HCT116 (cell line): ENCODE measurements around the gene SEC16B. TPM values are rescaled to one million over a fixed set of nuclear protein-coding genes. Genes with fewer than 3 reads are reported as not detected.

Experiments used
- ATAC-seq: fragments of 200-7000 bp; cut with Tn5 transposase; 2 replicates; pipeline ENCODE4 v1.9.1; 2020; ENCODE audit warnings: mild to moderate bottlenecking, moderate library complexity
- BruUV-seq: library from RNA; stranded (reverse); fragments of 400-500 nt; replicated peaks from 2 replicates; lab custom pipeline; 2021; lab: Mats Ljungman, UMichigan
- CTCF ChIA-PET: fragments of 300-600 bp; sonication (Branson Sonifier 250); formaldehyde crosslinking; loops from one replicate; lab custom pipeline; 2021; ENCODE audit warnings: antibody characterized with exemption; lab: Charles Lee
- POLR2A ChIA-PET: fragments of 300-600, 350-600 bp; sonication (Branson Sonifier 250); formaldehyde crosslinking; loops from one replicate; lab custom pipeline; 2021; ENCODE audit warnings: antibody characterized with exemption; lab: Charles Lee
- RAD21 ChIA-PET, 2 experiments: fragments of 300-600 bp; sonication (Branson Sonifier 250); formaldehyde crosslinking; loops; one replicate each; lab custom pipeline; 2023; ENCODE audit warnings: low total read pairs in 2 of 2; ENCODE audit not compliant: uncharacterized antibody in 2 of 2, unreplicated experiment in 2 of 2, low non-redundant PET in 1 of 2; lab: Charles Lee
- DNase-seq: peaks from one replicate; pipeline ENCODE4 v3.0.0-alpha.2; 2010; ENCODE audit warnings: low read depth, low spot score
- H2AFZ ChIP-seq: fragments of 200-600 bp; shearing (Covaris generic), sonication (generic); 2 replicates; pipeline ENCODE4 v1.6.1; 2017; ENCODE audit warnings: low read depth, mixed run types, mixed read lengths, antibody characterized with exemption, low read length; ENCODE audit not compliant: poor library complexity, severe bottlenecking
- H3K27ac ChIP-seq: 2 replicates; pipeline ENCODE4 v1.5.1; 2012; ENCODE audit warnings: low read depth, low read length
- H3K27me3 ChIP-seq: fragments of 200-600 bp; sonication (generic); 2 replicates; pipeline ENCODE4 v1.6.1; 2016; ENCODE audit warnings: mixed run types, low read length, mixed read lengths; ENCODE audit not compliant: insufficient read depth
- H3K36me3 ChIP-seq, 2 experiments: fragments of 200-500 bp in 1 of 2; fragments of 200-600 bp in 1 of 2; sonication (Bioruptor generic) in 1 of 2; sonication (generic) in 1 of 2; 2 replicates each; pipeline versions ENCODE4 v1.5.1 to v1.6.1; 2014 to 2016; ENCODE audit warnings: low read length in 2 of 2, inconsistent platforms in 1 of 2, mixed read lengths in 1 of 2, mixed run types in 1 of 2; ENCODE audit not compliant: insufficient read depth in 2 of 2, control insufficient read depth in 1 of 2
- H3K4me1 ChIP-seq, 2 experiments: fragments of 200-600 bp in 1 of 2; sonication (generic) in 1 of 2; 2 replicates each; pipeline versions ENCODE4 v1.5.1 to v1.6.1; 2012 to 2017; ENCODE audit warnings: low read length in 2 of 2, inconsistent platforms in 1 of 2, mild to moderate bottlenecking in 1 of 2, mixed read lengths in 1 of 2, mixed run types in 1 of 2, moderate library complexity in 1 of 2; ENCODE audit not compliant: insufficient read depth in 2 of 2, control insufficient read depth in 1 of 2
- H3K4me2 ChIP-seq: fragments of 200-600 bp; sonication (generic); 2 replicates; pipeline ENCODE4 v1.6.1; 2017; ENCODE audit warnings: mixed run types, low read length, mixed read lengths
- H3K4me3 ChIP-seq, 2 experiments: fragments of 200-600 bp in 1 of 2; sonication (generic) in 1 of 2; replicated peaks in 1 of 2; 2 replicates each; pipeline ENCODE4 v1.5.1; 2011 to 2016; ENCODE audit warnings: low read length in 2 of 2, control low read depth in 1 of 2, low read depth in 1 of 2, mild to moderate bottlenecking in 1 of 2, mixed read lengths in 1 of 2, mixed run types in 1 of 2
- H3K79me2 ChIP-seq: fragments of 200-600 bp; sonication (generic); 2 replicates; pipeline ENCODE4 v1.6.1; 2017; ENCODE audit warnings: mild to moderate bottlenecking, mixed run types, low read length, moderate library complexity, mixed read lengths; ENCODE audit not compliant: insufficient read depth
- H3K9ac ChIP-seq: fragments of 200-600 bp; sonication (generic); 2 replicates; pipeline ENCODE4 v1.6.1; 2016; ENCODE audit warnings: low read length, mixed read lengths
- H3K9me2 ChIP-seq: fragments of 200-600 bp; sonication (generic), shearing (Covaris generic); 2 replicates; pipeline ENCODE4 v1.6.1; 2017; ENCODE audit warnings: mixed run types, mild to moderate bottlenecking, moderate library complexity; ENCODE audit not compliant: insufficient read depth
- H3K9me3 ChIP-seq, 2 experiments: fragments of 200-500 bp in 1 of 2; fragments of 200-600 bp in 1 of 2; sonication (Bioruptor generic) in 1 of 2; sonication (generic) in 1 of 2; 2 replicates each; pipeline ENCODE4 v1.6.1; 2014 to 2017; ENCODE audit warnings: low read length in 2 of 2, mixed read lengths in 2 of 2, inconsistent platforms in 1 of 2, low read depth in 1 of 2, mild to moderate bottlenecking in 1 of 2, mixed run types in 1 of 2, moderate library complexity in 1 of 2; ENCODE audit not compliant: control insufficient read depth in 1 of 2, insufficient read depth in 1 of 2
- H4K20me1 ChIP-seq: fragments of 200-600 bp; sonication (generic), shearing (Covaris generic); 2 replicates; pipeline ENCODE4 v1.6.1; 2017; ENCODE audit warnings: mixed run types, mild to moderate bottlenecking, moderate library complexity; ENCODE audit not compliant: insufficient read depth
- CBX3 ChIP-seq: IDR thresholded peaks from 2 replicates; pipeline ENCODE4 v1.6.1; 2012; ENCODE audit warnings: low read depth
- CEBPB ChIP-seq: IDR thresholded peaks from 2 replicates; pipeline ENCODE4 v1.6.1; 2012; ENCODE audit warnings: low read depth
- EGR1 ChIP-seq: IDR thresholded peaks from 2 replicates; pipeline ENCODE4 v1.6.1; 2012; ENCODE audit warnings: low read depth
- EZH2 ChIP-seq: fragments of 200-600 bp; sonication (generic); IDR thresholded peaks from 2 replicates; pipeline ENCODE4 v1.6.1; 2017; ENCODE audit warnings: antibody characterized with exemption, mixed run types
- EZH2phosphoT487 ChIP-seq: fragments of 200-600 bp; IDR thresholded peaks from 2 replicates; pipeline ENCODE4 v1.6.1; 2018; ENCODE audit warnings: antibody characterized with exemption, borderline replicate concordance
- FOSL1 ChIP-seq: IDR thresholded peaks from 2 replicates; pipeline ENCODE4 v1.6.1; 2012; ENCODE audit warnings: low read depth
- POLR2AphosphoS5 ChIP-seq: IDR thresholded peaks from 2 replicates; pipeline ENCODE4 v1.6.1; 2011; ENCODE audit warnings: mild to moderate bottlenecking, low read depth, low read length, moderate library complexity
- RAD21 ChIP-seq: IDR thresholded peaks from 2 replicates; pipeline ENCODE4 v1.6.1; 2012; ENCODE audit warnings: low read depth, mild to moderate bottlenecking
- SIN3A ChIP-seq: IDR thresholded peaks from 2 replicates; pipeline ENCODE4 v1.6.1; 2012; ENCODE audit warnings: low read depth
- SP1 ChIP-seq: IDR thresholded peaks from 2 replicates; pipeline ENCODE4 v1.6.1; 2012; ENCODE audit warnings: low read depth
- SRF ChIP-seq: IDR thresholded peaks from 2 replicates; pipeline ENCODE4 v1.6.1; 2012; ENCODE audit warnings: low read depth
- TCF7L2 ChIP-seq: IDR thresholded peaks from 2 replicates; pipeline ENCODE4 v1.7.0; 2011; ENCODE audit warnings: borderline replicate concordance, inconsistent platforms; ENCODE audit not compliant: insufficient read depth, insufficient read length; ENCODE audit errors: extremely low read depth
- YY1 ChIP-seq: IDR thresholded peaks from 2 replicates; pipeline ENCODE4 v1.6.1; 2011; ENCODE audit warnings: low read length, low read depth, moderate library complexity, mild to moderate bottlenecking; ENCODE audit not compliant: insufficient replicate concordance; ENCODE audit errors: extremely low read depth
- ZFX ChIP-seq: fragments of 450-650 bp; IDR thresholded peaks from 2 replicates; pipeline ENCODE4 v1.6.1; 2017
- ZNF274 ChIP-seq: fragments of 200-500 bp; sonication (Bioruptor generic); IDR thresholded peaks from 2 replicates; pipeline ENCODE4 v1.6.1; 2014; ENCODE audit warnings: mild to moderate bottlenecking, low read depth, low read length, inconsistent platforms
- intact Hi-C: fragments of 100-400 bp; cut with micrococcal nuclease; formaldehyde crosslinking; loops from 2 replicates; pipeline ENCODE4 v1.10.0; 2022
- total RNA-seq: library from RNA; stranded (reverse); gene quantifications from one replicate; pipeline ENCODE4 v1.2.1, GENCODE V29; 2021; ENCODE audit not compliant: unreplicated experiment
- TF ChIP-seq, protein P1 (sequence below): IDR thresholded peaks from 2 replicates; pipeline ENCODE4 v1.6.1; 2012
- TF ChIP-seq, protein P2 (sequence below): IDR thresholded peaks from 2 replicates; pipeline ENCODE4 v1.6.1; 2012
- TF ChIP-seq, protein P3 (sequence below), 3 experiments: fragments of 200-600 bp in 1 of 3; sonication (generic) in 1 of 3; IDR thresholded peaks in 2 of 3; conservative IDR thresholded peaks in 1 of 3; 2 replicates each; pipeline ENCODE4 v1.5.1; 2012 to 2017; ENCODE audit warnings: low read depth in 2 of 3, low read length in 2 of 3, antibody characterized with exemption in 1 of 3, borderline replicate concordance in 1 of 3, control low read depth in 1 of 3, mild to moderate bottlenecking in 1 of 3, mixed read lengths in 1 of 3, mixed run types in 1 of 3, moderate library complexity in 1 of 3; ENCODE audit not compliant: insufficient read depth in 1 of 3
- TF ChIP-seq, protein P4 (sequence below): IDR thresholded peaks from 2 replicates; pipeline ENCODE4 v1.6.1; 2012; ENCODE audit warnings: low read depth
- TF ChIP-seq, protein P5 (sequence below): IDR thresholded peaks from 2 replicates; pipeline ENCODE4 v1.6.1; 2011; ENCODE audit warnings: mild to moderate bottlenecking, low read length, moderate library complexity; ENCODE audit not compliant: insufficient replicate concordance; ENCODE audit errors: extremely low read depth

The SEC16B gene
- total RNA-seq, 1 experiment from 2014 or later: 1.2 TPM

DNA sequence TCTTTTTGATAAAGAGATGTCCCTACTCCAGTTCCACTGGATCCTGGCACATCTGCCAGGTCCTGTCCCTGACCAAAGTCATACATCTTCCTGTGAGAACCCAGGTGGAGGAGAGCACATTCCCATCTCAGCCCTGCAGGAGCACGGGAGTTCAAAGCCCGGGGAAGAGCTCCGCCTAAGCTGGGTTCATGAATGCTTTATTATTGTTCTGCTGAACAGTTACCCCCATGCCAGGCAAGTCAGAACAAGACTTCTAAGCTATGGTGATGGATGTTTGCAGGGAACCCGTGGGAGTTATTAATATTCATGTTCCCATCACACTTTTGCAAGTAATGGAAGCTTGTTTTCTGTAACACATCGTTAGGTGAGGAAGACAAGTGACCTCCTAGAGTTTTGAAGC, 62.9 kb downstream of the SEC16B start:
- RAD21 ChIA-PET: no interaction called here
- CTCF ChIA-PET: no interaction called here
- Histone ChIP-seq H3K9me2 (no peaks in the 10 kb centered on the region), H2AFZ (no peak overlapping the region), H3K4me2 (no peak overlapping the region), H3K4me3 (no peak overlapping the region), H3K79me2 (no peaks in the 10 kb centered on the region), H3K4me1 (no peaks in the 10 kb centered on the region), H3K27ac (no peak overlapping the region), H3K36me3 (no peaks in the 10 kb centered on the region), H3K27me3 (peaks cover 54% of the 10 kb centered on the region), H3K9me3 (no peaks in the 10 kb centered on the region), H4K20me1 (no peaks in the 10 kb centered on the region), H3K9ac (no peak overlapping the region)
- POLR2A ChIA-PET: no interaction called here
- TF ChIP-seq, protein P1, sequence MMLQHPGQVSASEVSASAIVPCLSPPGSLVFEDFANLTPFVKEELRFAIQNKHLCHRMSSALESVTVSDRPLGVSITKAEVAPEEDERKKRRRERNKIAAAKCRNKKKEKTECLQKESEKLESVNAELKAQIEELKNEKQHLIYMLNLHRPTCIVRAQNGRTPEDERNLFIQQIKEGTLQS: no peak
- TF ChIP-seq, protein P2, sequence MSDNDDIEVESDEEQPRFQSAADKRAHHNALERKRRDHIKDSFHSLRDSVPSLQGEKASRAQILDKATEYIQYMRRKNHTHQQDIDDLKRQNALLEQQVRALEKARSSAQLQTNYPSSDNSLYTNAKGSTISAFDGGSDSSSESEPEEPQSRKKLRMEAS: no peak
- TF ChIP-seq, protein P3, sequence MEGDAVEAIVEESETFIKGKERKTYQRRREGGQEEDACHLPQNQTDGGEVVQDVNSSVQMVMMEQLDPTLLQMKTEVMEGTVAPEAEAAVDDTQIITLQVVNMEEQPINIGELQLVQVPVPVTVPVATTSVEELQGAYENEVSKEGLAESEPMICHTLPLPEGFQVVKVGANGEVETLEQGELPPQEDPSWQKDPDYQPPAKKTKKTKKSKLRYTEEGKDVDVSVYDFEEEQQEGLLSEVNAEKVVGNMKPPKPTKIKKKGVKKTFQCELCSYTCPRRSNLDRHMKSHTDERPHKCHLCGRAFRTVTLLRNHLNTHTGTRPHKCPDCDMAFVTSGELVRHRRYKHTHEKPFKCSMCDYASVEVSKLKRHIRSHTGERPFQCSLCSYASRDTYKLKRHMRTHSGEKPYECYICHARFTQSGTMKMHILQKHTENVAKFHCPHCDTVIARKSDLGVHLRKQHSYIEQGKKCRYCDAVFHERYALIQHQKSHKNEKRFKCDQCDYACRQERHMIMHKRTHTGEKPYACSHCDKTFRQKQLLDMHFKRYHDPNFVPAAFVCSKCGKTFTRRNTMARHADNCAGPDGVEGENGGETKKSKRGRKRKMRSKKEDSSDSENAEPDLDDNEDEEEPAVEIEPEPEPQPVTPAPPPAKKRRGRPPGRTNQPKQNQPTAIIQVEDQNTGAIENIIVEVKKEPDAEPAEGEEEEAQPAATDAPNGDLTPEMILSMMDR (IDR thresholded peaks at IDR 0.05 in 2 of 3, conservative IDR thresholded peaks at IDR 0.05 in 1 of 3; ENCODE audit: borderline replicate concordance in 1 of 3, insufficient read depth in 1 of 3, low read depth in 2 of 3, low read length in 2 of 3): no peak
- TF ChIP-seq ZFX (no peak), CBX3 (no peak), SP1 (no peak), POLR2AphosphoS5 (no peak), EGR1 (no peak), CEBPB (no peak), SRF (no peak), EZH2phosphoT487 (no peak), RAD21 (no peak), TCF7L2 (no peak), FOSL1 (no peak), YY1 (no peak), EZH2 (no peak), SIN3A (no peak), ZNF274 (no peak)
- TF ChIP-seq, protein P4, sequence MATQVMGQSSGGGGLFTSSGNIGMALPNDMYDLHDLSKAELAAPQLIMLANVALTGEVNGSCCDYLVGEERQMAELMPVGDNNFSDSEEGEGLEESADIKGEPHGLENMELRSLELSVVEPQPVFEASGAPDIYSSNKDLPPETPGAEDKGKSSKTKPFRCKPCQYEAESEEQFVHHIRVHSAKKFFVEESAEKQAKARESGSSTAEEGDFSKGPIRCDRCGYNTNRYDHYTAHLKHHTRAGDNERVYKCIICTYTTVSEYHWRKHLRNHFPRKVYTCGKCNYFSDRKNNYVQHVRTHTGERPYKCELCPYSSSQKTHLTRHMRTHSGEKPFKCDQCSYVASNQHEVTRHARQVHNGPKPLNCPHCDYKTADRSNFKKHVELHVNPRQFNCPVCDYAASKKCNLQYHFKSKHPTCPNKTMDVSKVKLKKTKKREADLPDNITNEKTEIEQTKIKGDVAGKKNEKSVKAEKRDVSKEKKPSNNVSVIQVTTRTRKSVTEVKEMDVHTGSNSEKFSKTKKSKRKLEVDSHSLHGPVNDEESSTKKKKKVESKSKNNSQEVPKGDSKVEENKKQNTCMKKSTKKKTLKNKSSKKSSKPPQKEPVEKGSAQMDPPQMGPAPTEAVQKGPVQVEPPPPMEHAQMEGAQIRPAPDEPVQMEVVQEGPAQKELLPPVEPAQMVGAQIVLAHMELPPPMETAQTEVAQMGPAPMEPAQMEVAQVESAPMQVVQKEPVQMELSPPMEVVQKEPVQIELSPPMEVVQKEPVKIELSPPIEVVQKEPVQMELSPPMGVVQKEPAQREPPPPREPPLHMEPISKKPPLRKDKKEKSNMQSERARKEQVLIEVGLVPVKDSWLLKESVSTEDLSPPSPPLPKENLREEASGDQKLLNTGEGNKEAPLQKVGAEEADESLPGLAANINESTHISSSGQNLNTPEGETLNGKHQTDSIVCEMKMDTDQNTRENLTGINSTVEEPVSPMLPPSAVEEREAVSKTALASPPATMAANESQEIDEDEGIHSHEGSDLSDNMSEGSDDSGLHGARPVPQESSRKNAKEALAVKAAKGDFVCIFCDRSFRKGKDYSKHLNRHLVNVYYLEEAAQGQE: no peak
- TF ChIP-seq, protein P5, sequence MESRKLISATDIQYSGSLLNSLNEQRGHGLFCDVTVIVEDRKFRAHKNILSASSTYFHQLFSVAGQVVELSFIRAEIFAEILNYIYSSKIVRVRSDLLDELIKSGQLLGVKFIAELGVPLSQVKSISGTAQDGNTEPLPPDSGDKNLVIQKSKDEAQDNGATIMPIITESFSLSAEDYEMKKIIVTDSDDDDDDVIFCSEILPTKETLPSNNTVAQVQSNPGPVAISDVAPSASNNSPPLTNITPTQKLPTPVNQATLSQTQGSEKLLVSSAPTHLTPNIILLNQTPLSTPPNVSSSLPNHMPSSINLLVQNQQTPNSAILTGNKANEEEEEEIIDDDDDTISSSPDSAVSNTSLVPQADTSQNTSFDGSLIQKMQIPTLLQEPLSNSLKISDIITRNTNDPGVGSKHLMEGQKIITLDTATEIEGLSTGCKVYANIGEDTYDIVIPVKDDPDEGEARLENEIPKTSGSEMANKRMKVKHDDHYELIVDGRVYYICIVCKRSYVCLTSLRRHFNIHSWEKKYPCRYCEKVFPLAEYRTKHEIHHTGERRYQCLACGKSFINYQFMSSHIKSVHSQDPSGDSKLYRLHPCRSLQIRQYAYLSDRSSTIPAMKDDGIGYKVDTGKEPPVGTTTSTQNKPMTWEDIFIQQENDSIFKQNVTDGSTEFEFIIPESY: no peak
- BruUV-seq: no TSS peak
- intact Hi-C loops: no loop called here
- no peak for ATAC-seq
- no peak for DNase-seq
